Hematopoietic multipotent progenitor cell treated with erythropoietin and hydrocortisone succinate and interleukin-3 and kit ligand, for 4 days (in vitro differentiated cells): ENCODE data around the gene STX1B.
"Not testable (repeated sequence)": the region's sequence is repeated elsewhere in the genome, so short reads cannot be mapped to it uniquely, and the experiment has no call there.

Experiments
- DNase-seq: peaks from one replicate; pipeline ENCODE4 v3.0.0-alpha.2; 2015

Gene STX1B

DNA sequence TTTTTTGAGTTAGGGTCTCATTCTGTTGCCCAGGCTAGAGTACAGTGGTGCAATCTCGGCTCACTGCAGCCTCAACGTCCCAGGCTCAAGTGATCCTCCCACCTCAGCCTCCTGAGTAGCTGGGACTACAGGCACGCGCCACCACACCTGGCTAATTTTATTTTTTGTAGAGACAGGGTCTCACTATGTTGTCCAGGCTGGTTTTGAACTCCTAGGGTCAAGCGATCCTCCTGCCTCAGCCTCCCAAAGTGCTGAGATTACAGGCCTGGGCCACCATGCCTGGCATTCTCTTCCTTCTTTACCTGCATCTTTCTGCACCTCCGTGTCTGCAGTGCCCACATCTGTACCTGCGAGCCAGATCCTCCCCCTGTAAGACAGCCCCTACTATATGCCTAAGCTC lies 1.4 kb upstream of the STX1B start:
- DNase-seq: not testable (repeated sequence)

DNA sequence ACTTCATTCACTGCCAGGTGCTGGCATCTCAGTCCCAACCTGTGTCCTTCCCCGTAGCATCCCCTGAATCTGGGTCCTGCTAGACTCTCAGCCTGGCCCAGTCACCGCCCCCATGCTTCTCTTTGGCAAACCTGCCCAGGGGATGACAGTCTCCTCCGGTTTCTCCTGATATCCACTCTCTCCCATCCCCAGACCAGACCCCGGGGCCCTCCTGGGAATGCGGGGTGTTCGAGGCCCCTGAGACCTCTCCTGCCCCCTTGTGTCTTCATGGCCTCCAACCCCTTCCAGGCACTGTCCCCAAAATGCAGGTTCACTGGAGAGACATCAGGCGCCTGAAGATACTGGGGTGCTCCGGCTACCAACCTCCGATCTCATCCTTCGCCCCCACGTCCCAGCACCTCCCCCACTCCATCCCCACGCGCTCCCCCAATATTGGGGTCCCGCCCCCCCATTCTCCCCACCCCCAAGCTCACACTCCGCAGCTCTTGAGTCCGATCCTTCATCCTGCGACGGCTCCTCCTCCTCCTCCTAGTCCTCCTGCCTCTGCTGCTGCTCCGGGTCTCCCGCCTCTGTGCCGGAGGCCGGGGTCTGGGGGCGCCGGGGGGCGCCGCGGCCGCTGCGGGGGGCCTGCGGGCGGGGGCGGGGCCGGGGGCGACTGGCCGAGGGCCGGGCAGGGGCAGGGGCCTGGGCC lies 399 bp downstream of the STX1B start:
- DNase-seq: no peak

DNA sequence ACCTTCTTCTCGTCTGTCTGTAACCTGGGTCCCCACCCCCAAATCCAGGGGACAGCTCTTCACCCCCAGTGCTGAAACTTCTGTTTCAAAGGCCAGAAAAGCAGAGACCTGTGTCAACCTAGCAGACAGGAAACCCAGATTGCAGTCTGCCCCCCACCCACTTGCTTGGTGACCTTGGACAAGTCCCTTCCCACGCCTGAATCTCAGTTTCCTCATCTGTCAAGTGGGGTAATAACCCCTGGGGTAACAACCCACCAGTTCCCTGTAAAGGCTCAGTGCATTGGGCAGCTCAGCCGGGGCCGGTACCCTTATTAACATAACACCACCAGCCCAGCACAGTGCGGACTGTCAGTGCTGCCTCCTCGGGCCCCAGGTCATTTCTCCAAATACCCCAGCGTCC lies 1.3 kb downstream of the STX1B start:
- no peak for DNase-seq

DNA sequence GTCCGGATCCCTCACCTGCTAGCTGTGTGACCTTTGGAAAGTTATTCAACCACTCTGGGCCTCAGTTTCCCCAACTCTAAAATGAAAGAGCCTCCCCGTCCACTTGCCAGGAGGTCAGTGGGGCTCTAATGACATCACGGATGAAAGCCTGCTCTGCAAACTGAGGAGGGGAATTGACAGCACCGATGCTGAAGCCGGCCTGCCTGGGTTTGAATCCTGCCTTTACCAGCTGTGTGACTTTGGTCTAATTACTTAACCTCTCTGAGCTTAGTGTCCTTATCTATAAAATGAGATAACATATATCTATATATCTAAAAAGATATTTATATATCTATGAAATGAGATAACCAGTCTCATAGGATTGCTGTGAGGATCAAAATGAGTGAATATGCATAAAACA lies 1.9 kb downstream of the STX1B start:
- no peak for DNase-seq

DNA sequence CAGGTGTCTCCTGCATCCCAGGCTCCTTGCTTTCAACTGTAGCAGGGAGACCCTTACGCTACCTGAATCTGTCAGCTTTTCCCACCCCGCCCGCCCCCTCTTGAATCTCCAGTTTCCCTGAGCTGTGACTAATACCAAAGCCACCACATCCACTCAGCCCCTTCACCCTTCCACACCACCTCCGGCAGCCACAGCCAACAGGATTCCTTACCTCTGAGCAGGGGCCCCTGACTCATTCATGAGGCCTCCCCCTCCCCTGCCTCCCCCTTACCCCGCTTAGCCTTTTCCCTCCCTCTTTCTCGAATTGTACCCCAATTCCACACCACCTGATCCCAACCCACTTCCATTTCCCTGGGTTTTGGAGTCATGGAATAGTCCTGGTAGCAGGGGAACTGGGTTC lies 2.3 kb downstream of the STX1B start:
- no peak for DNase-seq

DNA sequence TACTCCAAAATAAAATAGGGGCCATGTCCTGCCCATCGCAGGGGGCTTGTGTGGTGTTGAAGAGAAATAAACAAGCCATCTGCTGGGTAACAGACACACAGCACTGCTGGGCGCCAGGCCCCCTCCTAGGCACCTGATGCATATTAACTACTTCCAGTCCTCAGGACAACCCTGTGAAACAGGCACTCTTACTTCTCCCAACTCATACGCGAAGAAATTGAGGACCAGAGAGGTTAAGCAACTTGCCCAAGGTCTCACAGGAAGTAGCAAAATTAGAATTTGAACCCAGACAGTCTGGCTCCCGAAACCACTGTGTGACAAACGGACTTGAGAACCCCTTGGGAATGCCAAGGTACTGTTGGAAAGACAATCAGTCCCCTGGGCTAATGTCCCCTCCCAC lies 2.8 kb downstream of the STX1B start:
- no peak for DNase-seq

DNA sequence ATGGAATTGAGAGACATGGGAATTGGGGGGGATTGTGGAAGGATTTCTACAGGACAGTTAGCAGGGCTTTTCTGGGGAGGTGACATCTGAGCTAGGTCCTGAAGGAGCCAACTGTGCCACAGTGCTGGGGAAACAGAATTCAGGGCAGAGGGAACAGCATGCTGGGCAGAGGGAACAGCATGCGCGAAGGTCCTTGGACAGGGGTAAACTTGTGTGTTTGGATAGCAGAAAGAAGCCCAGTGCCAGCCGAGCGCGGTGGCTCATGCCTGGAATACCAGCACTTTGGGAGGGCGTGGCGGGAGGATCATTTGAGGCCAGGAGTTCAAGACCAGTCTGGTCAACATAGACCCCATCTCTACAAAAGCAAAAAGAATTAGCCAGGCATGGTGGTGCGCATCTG lies 3.8 kb downstream of the STX1B start:
- DNase-seq: no peak

DNA sequence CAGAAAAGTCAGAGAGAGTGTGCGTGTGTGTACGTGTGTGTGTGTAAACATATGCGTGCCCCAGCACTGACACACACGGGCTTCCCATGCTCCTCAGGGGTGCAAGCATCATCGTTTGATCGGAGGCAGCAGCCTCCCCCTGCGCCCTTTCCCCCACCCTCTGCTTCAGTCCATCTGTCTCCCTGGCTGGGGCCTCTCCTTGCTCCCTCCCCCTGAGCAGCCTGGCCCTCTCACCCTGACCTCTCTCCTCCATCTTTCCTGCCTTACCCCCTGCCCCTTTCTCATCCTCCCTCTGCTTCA lies 4.4 kb downstream of the STX1B start:
- no peak for DNase-seq

DNA sequence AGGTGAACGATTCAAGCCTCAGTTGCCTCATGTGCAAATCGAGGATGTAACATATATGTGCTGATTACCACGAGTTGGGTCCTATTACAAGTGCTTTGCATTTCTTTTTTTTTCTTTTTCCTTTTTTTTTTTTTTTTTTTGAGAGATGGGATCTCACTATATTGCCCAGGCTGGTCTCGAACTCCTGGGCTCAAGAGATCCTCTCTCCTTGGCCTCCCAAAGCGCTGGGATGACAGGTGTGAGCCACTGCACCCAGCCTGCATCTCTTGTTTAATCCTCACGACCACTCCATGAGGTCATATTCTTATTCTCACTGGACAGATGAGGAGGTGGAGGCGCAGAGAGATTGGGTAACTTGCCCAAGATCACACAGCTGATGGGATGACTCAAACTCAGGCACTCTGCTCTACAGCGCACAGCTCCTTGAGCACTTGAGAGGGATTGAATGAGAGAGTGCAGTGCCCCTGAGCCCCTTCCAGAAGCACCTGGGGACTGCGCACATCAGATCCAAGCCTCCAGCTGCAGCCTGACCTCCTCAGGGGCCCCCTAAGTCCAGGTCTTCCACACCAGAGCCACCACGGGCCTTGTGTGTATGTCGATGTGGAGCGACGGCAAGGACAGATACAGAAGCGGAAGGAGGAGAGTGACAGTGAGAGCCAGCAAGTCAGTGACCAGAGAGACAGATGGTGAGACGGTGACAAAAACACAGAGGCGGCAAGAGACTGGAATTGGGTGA lies 4.9 kb downstream of the STX1B start:
- no peak for DNase-seq

DNA sequence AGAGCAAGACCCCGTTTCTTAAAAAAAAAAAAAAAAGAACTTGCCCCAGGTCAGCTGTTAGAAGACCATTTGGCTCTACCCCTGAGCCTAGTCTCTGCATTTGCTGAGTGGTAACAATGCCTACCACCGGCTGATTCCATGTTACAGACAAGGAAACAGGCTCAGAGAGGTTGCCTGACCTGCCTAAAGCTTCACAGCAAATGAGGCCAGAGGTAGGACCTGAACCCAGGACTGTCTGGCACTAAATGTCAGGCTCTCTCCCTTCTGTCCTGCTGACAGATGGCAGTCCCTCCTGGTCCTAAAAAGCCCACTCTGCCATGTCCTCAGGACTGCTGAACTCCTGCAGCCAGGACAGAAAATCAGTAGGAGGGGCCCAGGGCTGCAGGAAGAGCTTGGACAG lies 5.8 kb downstream of the STX1B start:
- no peak for DNase-seq

DNA sequence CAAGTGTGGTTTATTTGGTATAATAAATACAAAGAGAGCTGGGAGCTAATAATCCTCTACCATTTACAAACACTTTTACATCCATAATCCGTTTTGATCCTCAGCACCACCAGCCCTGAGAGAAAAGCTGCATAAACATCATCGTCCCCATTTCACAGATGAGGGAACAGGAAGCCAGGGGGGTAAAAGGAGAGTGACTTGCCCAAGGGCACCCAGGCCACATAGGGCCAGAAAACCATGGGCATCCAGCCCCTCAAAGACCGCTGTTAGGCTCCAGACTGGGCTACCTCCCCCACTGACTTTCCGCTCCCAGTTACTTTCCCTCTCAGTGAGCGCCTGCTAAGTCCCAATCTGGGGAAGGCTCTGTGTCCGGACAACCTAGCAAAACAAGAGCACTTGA lies 6.7 kb downstream of the STX1B start:
- no peak for DNase-seq

DNA sequence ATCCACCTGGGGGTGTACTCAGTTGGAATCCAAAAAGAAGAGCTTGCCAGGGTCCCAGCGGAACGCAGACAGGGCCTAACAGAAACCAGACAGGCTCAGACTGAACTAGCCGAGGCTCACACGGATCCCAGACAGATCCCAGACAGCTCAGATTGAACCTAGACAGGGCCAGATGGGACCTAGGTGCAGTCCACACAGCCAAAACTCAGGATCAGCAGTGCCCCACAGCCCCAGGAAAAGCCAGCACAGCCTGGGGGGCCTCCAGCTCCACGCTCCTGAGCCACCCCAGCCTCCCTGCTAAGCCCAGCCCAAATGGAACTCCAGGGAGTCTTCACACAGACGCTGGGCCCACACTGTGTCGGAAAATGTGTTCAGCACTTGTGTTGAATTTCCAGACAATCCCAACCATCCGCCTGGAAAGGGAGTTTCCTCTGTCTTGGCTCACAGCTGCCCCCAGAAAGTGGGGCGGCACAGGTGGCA lies 7.5 kb downstream of the STX1B start:
- no peak for DNase-seq

DNA sequence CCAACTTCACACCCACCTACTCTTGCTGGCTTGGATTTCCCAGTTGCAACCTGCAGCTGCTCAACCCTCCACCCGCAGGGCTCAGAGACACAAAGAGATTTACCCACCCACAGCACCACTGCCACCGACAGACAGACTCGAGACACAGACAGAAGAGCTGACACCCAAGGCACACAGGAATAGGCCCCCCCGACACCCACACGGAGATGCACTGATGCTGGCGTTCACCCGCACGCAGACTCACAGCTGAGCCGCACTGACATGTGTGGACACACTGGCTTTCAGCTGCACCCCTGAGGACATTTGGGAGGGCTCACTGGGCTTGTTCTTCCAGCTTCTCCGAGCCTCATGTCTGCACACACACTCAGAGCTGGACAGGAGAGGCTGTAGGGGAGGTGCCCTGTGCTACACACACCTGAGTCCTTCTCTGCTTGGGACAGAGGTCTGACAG lies 8.2 kb downstream of the STX1B start:
- no peak for DNase-seq

DNA sequence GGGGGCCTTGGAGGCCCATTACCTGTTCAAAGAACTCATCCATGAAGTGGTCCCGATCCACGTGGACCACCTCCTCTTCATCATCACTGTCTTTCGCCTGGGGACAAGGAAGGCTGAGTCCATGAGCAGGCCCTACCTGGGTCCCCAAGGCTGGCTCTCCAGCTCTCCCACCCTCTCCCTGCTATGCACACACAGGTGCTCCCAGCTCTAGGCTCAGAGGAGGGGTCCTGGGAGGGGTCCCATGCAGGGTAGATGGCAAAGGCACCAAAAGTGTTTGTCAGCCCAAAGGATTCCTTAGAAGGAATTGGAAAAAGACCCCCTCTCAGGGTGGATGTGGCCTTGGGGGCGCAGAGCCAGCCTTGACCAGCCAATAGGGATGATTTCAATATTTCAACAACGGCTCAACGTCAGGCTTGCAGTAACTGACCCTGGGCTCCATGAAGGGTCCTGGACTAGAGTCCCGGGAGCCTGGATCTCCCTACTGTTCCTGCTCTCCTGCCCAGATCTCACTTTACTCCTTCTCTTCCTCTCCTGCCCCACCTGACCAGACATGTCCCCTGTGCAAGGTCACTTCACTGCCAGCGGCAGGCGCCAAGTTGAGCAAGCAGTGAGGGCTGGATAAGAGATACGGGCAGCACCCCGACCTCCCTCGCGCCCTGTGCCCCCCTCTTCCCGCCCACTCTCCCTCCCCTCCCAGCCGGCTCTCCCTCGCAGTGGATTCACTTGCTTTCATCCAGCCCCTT lies 8.8 kb downstream of the STX1B start:
- DNase-seq: no peak

DNA sequence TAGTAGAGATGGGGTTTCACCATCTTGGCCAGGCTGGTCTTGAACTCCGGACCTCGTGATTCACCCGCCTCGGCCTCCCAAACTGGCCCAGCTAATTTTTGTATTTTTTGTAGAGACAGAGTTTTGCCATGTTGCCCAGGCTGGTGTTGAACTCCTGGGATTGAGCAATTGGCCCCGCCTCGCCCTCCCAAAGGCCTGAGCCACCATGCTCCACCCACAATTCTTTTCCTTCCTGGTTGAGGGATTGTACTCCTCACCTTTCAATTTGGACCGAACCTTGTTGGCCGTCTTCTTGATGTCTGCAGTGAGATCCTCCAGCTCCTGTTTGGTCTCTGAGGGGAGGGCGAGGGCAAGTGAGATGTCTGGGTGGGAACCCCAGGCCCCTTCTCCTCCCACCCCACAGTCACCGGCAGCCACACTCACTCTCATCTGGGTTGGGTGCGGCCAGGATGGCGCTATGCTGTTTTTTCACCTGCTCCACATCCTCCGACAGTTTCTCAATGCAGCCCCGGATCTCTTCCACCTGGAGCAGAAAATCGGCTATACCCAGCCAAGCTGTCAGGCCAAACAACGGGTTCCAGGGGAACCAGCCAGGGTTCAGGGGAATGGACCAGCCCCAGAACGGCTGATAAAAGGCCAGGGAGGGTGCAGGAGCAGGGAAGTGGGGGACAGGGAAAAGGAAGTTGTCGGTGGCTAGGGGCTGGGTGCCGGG lies 9.6 kb downstream of the STX1B start:
- no peak for DNase-seq

DNA sequence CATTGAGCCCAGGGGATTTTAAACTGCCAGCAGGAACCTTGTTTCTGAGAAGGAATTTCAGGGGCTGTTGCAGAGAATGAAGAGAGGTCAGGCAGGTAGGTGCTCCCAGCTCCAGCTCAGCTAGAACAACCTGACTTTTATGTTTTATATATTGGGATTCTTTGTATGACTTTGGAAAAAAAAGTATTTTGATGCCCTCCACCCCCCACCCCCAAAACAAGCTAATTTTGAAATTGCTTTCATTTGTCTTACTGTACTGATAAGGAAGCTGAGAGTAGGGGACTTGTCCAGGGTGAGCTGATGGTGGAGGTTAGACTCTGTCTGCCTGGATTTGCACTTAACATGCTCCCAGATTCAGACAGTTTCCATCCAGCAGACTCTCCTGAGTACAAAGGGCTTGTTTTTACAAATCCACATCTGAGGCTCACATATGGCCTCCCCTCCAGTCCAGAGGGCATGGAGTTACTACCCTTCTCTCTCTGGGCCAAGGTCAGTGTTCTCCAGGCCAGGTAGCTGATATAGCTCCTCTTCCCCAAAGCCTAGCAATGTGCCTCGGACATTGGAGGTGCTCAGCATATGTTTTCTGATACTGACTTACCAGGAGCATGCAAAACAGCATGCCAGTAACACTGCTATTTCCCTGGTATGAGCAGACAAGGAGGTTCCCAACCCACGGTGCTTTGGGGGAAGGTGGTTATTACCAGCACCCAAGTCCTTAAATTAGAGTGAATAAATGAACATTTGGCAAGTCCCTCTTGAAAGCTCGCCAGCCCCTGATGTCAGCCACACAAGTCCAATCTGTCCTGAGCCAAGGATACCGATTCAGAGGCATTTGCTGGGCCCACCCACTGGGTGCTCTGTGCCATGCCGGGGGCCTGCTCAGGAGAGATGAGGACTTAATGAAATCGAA lies 11.3 kb downstream of the STX1B start:
- DNase-seq: no peak

DNA sequence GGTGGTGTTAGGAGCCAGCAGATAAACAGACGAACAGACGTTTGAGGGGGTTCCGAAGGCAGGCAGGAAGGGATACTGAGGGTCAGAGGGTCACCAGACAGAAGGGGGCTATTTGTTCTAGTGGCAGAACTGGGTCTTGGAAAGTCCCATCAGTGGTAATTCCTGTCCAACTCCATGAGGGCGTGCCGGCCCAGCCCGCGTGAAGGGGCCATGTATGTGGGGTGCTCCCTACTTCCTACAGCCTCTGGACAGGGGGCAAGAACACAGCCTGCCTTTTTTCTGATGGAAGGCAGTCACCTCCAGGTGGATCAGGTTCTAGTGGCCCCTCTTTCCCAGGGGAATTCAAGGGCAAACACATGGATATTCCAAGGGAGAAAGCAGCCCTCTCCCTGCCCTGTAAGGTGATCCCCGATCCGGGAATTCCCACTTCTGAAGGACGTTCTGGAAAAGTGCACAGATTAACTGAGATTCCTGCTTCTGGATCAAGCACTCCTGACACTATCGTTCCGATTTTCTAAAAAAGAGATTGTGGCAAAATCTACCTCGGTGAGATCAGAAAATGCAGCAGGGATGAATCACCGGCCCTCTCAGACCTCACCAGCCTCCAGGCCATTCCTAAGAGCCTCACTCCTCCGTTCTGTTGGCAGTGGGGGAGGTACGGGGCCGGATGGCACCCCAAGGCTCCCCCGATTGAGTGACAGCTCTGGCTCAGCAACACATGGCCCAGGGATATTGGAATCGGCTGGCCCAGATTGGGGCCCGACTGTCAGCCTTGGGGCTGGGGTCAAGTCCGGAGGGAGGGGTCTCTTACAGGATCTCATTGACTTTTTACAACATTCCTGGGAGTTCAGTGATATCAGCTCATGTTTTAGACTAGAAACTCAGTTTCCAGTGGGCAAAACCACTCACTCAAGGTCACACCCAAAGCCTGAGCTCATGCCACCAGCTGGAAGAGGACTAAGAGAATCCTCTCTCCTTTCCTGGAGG lies 12.4 kb downstream of the STX1B start:
- no peak for DNase-seq

DNA sequence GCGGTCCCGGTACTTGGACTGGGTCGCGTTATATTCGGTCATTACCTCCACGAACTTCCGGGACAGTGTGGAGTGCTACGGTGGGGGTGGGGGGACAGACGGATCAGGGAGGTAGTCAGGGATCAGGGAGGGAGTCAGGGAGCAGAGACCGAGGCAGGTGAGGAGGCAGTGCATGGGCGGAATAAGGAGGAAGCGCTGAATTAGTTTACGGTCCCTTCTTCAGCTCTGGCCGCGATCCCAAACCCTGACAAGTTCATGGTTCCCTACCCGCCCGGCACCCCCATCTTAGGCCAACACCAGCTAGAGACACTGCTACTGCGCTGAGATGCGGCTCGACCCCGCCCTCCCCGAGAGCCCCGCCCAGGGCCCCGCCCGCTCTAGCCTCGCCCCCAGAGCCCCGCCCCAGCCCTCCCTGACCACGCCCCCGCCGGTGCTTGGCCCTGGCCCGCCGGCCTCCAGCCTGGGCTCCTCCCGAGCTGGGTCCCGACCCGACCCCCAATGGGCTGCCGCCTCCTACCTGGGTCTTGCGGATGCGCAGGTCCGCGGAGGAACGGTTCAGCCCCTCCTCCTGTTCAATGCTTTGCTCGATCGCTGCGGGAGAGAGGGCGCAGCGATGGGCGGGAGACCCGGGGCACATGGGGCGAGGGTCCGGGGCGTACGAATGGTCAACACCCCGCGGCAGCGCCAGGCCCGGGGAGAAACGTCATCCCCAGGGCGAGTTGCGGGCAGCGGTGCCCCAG lies 13.3 kb downstream of the STX1B start:
- peak; percentile 93 for DNase-seq

DNA sequence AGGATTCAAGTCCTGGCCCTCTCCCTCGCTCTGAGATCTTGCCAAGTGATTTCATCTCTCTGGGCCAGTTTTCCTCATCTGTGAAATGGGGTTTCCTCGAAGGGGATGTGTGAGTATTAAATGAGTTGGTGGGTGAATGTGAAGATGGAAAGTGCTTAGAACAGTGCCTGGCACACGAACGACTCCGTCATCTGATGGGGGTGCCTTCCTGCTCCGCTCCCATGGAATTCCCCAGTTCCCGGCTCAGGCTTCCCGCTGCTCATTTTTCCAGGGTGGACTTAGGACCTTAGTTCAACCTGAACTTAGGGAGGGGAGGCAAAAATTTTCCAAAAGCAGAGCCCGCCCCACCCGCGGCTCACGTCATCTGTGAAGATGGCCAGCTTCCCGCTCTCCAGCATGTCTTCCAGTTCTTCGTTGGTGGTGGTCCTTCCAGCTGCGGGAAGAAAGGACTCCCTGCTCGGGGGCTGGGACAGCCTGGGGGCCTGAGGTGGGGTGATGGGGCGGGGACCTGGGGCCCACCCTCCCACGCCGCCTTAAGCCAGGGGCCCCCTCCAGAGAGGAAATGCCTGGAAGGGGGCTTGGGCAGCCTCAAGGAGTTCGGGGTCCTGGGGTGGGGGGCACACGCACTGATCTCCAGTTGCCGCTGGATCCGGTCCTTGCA lies 14.0 kb downstream of the STX1B start:
- DNase-seq: no peak

DNA sequence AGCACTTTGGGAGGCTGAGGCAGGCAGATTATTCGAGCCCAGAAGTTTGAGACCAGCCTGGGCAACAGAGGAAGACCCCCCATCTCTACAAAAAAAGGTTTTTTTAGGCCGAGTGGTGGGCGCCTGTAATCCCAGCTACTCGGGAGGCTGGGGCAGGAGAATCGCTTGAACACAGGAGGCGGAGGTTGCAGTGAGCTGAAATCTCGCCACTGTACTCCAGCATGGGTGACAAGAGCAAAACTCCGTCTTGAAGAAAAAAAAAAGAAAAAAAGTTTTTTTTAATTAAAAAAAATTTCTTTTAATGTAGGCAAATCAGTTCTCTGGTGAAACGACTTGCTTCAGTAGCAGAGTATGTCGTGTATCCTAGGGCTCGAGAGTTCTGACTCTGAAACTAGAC lies 14.5 kb downstream of the STX1B start:
- DNase-seq: no peak
